ENCODE data around the gene PDXK. TPM values are rescaled to one million over a fixed set of nuclear protein-coding genes. Genes with fewer than 3 reads are reported as not detected.

The PDXK gene
- total and polyA plus RNA-seq, 2 of the 8 experiments (the other 6 are each of a cell fraction or from before 2014, with no cell fraction given): 78.0 to 112 TPM

GRCh38 chr21:43757601-43758000, 38.7 kb downstream of the PDXK start:
- peaks cover 7 to 29% (median 19%) of the 10 kb centered on the region in 4 experiments; a peak in 7 of 8 replicates for H3K36me3 ChIP-seq (ENCODE audit: control insufficient read depth in 2 of 4, insufficient read depth in 4 of 4, low read length in 3 of 4)
- no peak overlapping the region for H3K14ac ChIP-seq (ENCODE audit: insufficient read length)
- H3K27ac ChIP-seq (ENCODE audit: low read depth, low read length): no peak overlapping the region; the same call in 1 of the 2 replicates
- H3K23ac ChIP-seq (ENCODE audit: insufficient read length): no peak overlapping the region
- CTCF ChIA-PET (ENCODE audit: partially characterized antibody): no interaction called here
- no peak overlapping the region for H3K56ac ChIP-seq (replicated peaks; ENCODE audit: insufficient read length, low read depth, low read length)
- no peak overlapping the region for H3K9ac ChIP-seq (replicated peaks in 1 of 4; ENCODE audit: extremely low read depth in 1 of 4, low read depth in 3 of 4, low read length in 3 of 4)
- H4K5ac ChIP-seq (ENCODE audit: insufficient read length, low read depth, low read length): no peak overlapping the region
- no peaks in the 10 kb centered on the region for H3K23me2 ChIP-seq (ENCODE audit: low read depth, low read length)
- H3K79me1 ChIP-seq (ENCODE audit: low read depth, low read length): no peaks in the 10 kb centered on the region
- FAIRE-seq (no peak), DNase-seq (ENCODE audit: low read depth in 1 of 2, low spot score in 2 of 2) (no peak)
- H2BK120ac ChIP-seq (replicated peaks; ENCODE audit: low read depth, low read length): no peak overlapping the region
- H2BK20ac ChIP-seq (ENCODE audit: low read length): no peak overlapping the region
- no peak overlapping the region for H2AK5ac ChIP-seq (ENCODE audit: low read depth, low read length)
- H3K18ac ChIP-seq (ENCODE audit: extremely low read depth, low read length): no peak overlapping the region
- no peak overlapping the region for H2BK15ac ChIP-seq (ENCODE audit: low read length)
- H3K4me3 ChIP-seq (ENCODE audit: extremely low read depth in 1 of 4, insufficient read depth in 2 of 4, low read depth in 3 of 4, low read length in 4 of 4): no peak overlapping the region
- H3K4me2 ChIP-seq (ENCODE audit: insufficient read depth in 1 of 2, low read depth in 2 of 2, low read length in 2 of 2): no peak overlapping the region
- no peaks in the 10 kb centered on the region for H3K27me3 ChIP-seq (replicated peaks in 1 of 4; ENCODE audit: control insufficient read depth in 3 of 4, extremely low read depth in 1 of 4, insufficient read depth in 3 of 4, low read length in 3 of 4)
- H3K4ac ChIP-seq (replicated peaks; ENCODE audit: insufficient read length, low read depth, low read length): no peak overlapping the region
- no peak overlapping the region for H4K8ac ChIP-seq (ENCODE audit: extremely low read depth, insufficient read depth, low read length)
- H4K91ac ChIP-seq (replicated peaks; ENCODE audit: insufficient read length, low read length): no peak overlapping the region
- no peak overlapping the region for H2BK5ac ChIP-seq (ENCODE audit: low read depth, low read length)
- H4K20me1 ChIP-seq (replicated peaks in 1 of 2; ENCODE audit: control insufficient read depth in 1 of 2, insufficient read depth in 2 of 2, low read length in 2 of 2): peaks cover 0 to 15% of the 10 kb centered on the region in 2 experiments
- no peaks in the 10 kb centered on the region for H3K79me2 ChIP-seq (ENCODE audit: control insufficient read depth in 1 of 2, insufficient read depth in 2 of 2, low read length in 2 of 2)
- no peak overlapping the region for H2BK12ac ChIP-seq (ENCODE audit: low read depth, low read length)
- H2AFZ ChIP-seq (ENCODE audit: low read length): no peak overlapping the region
- no peaks in the 10 kb centered on the region for H3K4me1 ChIP-seq (replicated peaks in 1 of 4; ENCODE audit: control insufficient read depth in 3 of 4, insufficient read depth in 4 of 4, low read length in 3 of 4)
- POLR2A ChIA-PET (ENCODE audit: partially characterized antibody): interaction anchor here (0.9 to 2.5 kb wide), 5 partner anchors 9 to 29 kb away, joined by 4 to 7 read pairs (median 6); no protein-coding TSS in a partner anchor
- WGBS, 2 experiments (ENCODE audit: extremely low coverage in 1 of 2, insufficient coverage in 1 of 2, insufficient read length in 1 of 2, insufficient replicate concordance in 2 of 2, low coverage in 1 of 2, low lambda C conversion rate in 2 of 2, missing lambda C conversion rate in 1 of 2): 90% methylated on average over 8 of the region's 16 CpGs; no CpG with 5 or more reads in 1 of the 2 experiments
- H3K9me3 ChIP-seq (ENCODE audit: insufficient read depth in 2 of 2, low read depth in 1 of 2, low read length in 1 of 2): no peaks in the 10 kb centered on the region
- TF ChIP-seq NANOG (IDR thresholded peaks at IDR 0.05; ENCODE audit: insufficient read depth, low read depth, low read length, poor library complexity, severe bottlenecking): no peak
- no peak for TF ChIP-seq BCL11A (IDR thresholded peaks at IDR 0.05; ENCODE audit: low read depth in 2 of 2, low read length in 2 of 2)
- no peak for TF ChIP-seq BACH1 (IDR thresholded peaks at IDR 0.05; ENCODE audit: low read length)
- no peak for TF ChIP-seq ATF3 (IDR thresholded peaks at IDR 0.05; ENCODE audit: insufficient read depth, low read depth, low read length)
- TF ChIP-seq POU5F1 (IDR thresholded peaks at IDR 0.05; ENCODE audit: low read depth, low read length): no peak
- no peak for TF ChIP-seq TAF7 (optimal IDR thresholded peaks at IDR 0.05; ENCODE audit: borderline replicate concordance, low read depth, low read length)
- TF ChIP-seq TCF12 (IDR thresholded peaks at IDR 0.05; ENCODE audit: low read depth, low read length): no peak
- no peak for TF ChIP-seq CHD1 (IDR thresholded peaks at IDR 0.05; ENCODE audit: low read depth, low read length)
- no peak for TF ChIP-seq CTCF (IDR thresholded peaks at IDR 0.05; ENCODE audit: control extremely low read depth in 1 of 3, insufficient read depth in 1 of 3, low read depth in 1 of 3, low read length in 3 of 3)
- no peak for TF ChIP-seq ZNF274 (IDR thresholded peaks at IDR 0.05; ENCODE audit: borderline replicate concordance, extremely low read depth, low read length)
- no peak for TF ChIP-seq ASH2L (IDR thresholded peaks at IDR 0.05; ENCODE audit: low read length)

Data from H1 (cell line).